HG03342 (cell line): ENCODE data around the gene EPX.

Experiments
- ATAC-seq: cut with Tn5 transposase; IDR thresholded peaks from one replicate; pipeline ENCODE4 v1.9.1; 2021; ENCODE audit warnings: mild to moderate bottlenecking, moderate library complexity; ENCODE audit not compliant: unreplicated experiment

The EPX gene

GRCh38 chr17:58184986-58185761, 7.4 kb upstream of the EPX start:
- no peak for ATAC-seq

DNA sequence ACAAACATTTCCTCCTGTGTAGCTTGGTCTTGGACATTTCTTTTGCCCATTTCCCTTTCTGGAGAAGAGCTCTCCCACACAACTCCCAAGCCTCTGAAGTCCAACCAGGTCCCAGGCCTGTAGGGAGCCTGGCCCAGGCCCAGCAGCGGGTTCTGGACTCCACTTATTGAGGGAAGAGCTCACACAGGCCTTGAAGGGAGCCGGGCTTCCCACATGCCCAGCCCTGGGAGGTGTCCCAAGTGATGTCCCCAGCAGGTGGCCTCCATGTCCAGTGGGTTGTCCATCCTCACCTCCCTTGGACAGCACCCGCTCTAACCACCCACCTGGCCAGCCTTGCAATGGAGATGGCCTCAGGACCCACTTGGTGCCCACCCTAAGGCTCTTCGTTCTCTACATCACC, 5.9 kb upstream of the EPX start:
- ATAC-seq: no peak

- ATAC-seq: no peak
These were observed 5.5 kb upstream of the EPX start for GRCh38 chr17:58187063-58187462.

GRCh38 chr17:58187675-58188074, 4.9 kb upstream of the EPX start:
- ATAC-seq: no peak

DNA sequence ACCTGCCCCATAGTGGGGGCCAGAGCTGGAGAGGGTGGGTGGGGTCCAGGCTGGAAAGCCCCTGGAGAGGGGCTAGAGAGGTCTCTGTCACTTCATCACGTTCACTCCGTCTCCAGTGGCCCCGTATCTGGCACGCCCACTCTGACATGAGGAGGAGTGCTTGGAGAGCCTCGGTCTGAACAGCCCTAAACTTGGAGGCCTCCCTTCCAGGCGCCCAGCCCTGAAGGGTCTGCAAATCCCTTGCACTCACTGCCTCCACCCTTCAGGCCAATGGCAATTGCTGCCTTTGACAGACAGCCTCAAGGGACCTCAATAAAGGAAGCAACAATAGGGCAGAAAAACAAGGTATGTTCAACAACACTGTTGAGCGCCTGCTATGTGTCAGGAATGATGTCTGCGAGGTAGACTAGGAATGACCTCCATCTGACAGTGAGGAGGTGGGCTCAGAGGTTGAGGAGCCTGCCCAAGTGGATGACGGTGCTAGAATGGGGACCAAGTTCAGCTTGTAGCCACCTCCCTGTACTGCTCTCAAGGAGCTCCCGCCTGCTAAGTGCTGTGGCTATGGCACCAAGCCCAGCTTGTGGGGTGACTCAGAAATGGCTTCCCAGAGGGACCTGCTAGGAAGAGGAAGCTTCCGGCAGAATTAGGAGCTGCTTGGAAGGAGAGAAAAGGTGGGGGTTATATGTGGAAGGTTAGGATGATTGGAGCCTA, 2.9 kb upstream of the EPX start:
- no peak for ATAC-seq

- ATAC-seq: no peak
These were observed 1.2 kb upstream of the EPX start for GRCh38 chr17:58191241-58191896.

DNA sequence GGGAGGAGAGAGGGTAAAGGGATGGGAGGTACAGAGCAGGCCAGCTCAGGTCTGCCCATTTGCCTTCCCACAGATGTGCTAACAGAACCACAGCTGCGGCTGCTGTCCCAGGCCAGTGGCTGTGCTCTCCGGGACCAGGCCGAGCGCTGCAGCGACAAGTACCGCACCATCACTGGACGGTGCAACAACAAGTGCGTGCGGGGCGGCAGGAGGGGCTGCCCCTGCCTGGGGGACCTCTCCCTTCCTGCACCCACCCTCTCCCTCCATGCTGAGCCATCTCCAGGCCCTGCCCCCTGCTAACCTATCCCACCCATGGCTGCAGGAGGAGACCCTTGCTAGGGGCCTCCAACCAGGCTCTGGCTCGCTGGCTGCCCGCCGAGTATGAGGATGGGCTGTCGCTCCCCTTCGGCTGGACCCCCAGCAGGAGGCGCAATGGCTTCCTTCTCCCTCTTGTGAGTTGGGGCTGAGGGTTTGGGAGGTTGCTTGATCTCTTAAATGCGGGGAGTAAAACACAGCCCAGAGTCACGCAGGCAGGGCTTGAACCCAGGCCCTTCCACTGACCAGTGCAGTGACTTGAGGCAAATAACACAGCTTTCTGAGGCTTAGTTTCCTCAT, 1.2 kb downstream of the EPX start:
- ATAC-seq: no peak

DNA sequence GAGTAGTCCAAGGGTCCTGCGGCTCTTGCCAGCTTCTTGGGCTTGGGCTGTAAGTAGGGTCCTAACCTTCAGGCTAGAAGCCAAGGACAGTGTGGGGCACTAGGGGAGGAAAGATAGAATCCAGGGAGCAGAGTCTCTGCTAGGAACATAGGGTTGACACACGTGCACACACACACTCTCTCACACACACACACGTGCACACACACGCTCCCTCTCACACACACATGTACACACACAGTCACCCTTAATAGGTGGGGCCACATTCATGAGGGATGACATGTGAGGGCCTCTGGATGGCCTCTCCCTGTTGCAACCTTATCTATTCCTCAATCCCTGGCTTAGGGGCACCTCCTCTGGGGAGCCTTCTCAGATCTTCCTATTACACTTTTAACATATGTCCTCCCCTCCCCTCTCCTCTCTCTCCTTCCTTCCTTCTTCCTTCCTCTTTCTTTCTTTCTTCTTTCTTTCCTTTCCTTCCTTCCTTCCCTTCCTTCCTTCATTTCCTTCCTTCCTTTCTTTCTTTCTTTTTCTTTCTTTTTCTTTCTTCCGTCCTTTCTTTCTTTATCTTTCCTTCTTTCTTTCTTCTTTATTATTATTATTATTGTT, 3.1 kb downstream of the EPX start:
- ATAC-seq: no peak

- ATAC-seq: no peak
These were observed 4.1 kb downstream of the EPX start for GRCh38 chr17:58196610-58197009.

- ATAC-seq: no peak
These were observed 7.6 kb downstream of the EPX start for GRCh38 chr17:58200024-58200633.

DNA sequence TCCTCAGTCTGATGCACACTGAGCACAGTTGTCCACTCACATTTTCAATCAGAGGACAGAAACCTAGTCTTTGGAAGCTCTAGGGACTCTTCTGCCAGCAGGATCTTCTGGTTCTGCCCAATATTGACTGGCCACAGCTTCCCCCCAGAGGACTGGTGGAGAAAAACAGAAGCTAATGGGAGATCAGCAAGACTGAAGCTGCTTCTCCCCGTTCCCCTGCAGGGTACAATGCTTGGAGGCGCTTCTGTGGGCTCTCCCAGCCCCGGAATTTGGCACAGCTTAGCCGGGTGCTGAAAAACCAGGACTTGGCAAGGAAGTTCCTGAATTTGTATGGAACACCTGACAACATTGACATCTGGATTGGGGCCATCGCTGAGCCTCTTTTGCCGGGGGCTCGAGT, 10.3 kb downstream of the EPX start:
- ATAC-seq: no peak

DNA sequence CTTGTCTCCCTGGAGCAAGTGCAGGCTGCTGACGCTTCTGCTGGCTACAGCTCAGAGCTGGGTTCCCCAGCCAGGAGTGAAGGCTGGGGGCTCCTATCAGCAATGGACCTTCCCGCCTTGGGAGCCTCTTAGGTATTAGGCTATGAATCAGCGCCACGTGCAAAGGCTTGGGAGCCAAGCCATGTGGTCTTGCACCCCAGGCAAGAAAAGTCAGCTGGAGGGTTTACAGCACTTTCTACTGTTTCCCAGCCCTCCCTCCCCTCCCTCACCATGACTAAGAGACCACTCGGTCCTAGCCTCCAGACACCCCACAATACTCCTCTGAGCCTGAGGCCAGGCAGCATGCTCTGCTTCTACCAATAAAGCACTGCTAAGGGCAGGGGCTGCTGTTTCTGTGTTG, 12.3 kb downstream of the EPX start:
- ATAC-seq: no peak

DNA sequence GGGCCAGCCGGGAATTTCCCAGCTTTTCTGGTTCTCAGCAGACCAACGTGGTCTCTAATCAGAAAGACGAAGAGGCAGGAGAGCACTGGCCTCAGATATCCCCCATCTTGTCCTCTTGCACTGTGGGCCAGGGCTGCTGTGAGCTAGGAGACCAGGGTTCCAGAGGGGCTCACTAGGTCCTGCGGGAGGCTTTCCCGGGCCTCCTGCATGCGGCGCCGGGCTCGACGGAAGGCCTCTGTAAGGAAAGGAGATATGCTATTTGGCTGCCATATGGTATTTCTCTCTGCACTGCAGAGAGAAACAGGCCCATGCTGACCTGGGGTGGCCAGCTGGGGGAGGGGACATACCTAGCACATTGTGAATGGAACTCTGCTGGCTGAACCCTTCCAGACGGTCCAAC, 13.4 kb downstream of the EPX start:
- ATAC-seq: no peak

DNA sequence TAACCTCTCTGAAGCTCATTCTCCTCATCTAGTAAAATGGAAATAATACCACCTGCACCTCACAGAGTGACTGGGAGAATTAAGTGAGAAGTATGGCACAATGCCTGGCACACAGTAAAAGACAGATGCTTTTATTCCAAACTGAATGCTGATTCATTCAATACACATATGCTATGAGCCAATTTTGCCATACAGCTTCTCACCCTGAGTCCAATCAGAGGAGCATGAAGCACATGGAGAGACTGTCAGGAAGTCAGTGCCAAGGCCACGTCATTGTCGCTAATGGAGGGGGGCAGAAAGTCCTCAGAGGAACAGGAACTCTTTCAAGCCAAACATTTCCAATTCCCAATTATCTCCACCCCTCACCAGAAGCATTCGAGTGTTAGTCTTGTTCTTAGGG, 14.9 kb downstream of the EPX start:
- no peak for ATAC-seq

DNA sequence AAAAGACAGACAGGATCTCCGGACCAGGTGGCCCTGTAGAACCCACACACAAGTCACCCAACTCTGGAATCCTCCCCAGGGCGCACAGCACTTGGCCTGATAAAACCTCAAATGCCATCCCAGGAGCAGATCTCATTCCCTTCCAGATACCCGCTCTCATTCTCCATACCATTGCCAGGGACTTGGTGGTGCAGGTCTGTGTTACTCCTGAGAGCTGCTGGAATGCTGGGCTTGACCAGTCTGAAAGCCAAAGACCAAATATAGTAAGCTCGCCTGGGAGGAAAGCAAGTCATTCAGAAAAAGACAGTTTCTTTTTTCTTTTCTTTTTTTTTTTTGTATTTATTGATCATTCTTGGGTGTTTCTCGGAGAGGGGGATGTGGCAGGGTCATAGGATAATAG, 15.8 kb downstream of the EPX start:
- no peak for ATAC-seq

- no peak for ATAC-seq
These were observed 18.4 kb downstream of the EPX start for GRCh38 chr17:58210922-58211321.

- no peak for ATAC-seq
These were observed 23.2 kb downstream of the EPX start for GRCh38 chr17:58215685-58216084.

DNA sequence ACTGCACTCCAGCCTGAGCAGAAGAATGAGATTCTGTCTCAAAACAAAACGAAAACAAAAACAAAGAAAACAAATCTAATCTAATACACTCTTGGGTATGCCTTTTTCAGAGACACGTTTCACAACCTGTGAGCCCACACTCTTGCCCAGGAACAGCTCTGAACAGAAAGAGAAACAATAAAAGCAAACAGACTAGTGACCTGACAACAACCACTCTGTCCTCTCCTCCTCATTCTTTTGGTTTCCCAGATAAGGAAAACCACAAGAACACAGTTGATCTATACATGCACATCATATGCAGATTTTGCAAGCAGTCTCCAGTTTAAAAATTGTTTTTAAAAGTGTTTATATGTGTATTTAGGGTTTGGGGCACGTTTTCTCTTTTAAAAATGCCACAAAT, 25.2 kb downstream of the EPX start:
- no peak for ATAC-seq

DNA sequence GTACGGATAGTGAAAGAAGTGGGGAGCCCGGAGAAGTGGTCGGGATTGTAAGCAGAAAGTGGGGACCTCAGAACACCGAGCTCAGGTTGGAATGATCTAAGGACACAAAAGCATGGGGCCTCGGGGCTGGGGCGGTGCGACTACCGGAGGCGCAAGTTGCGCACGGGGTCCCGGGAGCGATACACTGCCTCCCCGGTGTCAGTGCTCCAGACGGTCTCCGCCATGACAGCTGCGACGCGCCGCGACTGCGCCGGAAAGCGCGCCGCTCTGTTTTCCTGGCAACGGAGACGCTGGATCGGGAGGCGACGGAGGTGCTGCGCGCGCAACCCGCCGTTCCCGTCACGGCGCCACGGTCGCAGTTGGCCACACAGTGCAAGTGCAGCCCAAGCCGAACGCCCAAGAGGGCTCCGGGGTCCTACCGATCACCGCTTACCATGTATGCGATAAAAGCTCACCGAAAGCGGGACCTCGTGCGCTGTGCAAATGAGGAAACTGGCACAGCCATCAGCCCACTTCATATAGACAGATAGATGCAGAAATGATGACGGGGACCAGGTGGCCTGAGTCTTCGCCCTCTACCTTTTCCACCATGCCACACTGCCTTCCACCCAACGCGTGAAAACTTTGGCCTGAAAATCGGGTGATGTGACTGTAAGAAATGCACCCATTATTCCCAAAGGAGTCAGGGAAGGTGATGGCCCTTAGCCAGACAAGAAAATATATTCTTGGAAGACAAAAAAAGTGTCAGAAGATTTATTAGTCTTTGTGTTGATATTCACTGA, 26.7 kb downstream of the EPX start, which contains the start of gene MKS1:
Gene MKS1 (minus strand): TSS at position 249 of the 782 bp plus-strand sequence. CDS start 25 bp downstream, at position 224.
- peak; percentile 91 for ATAC-seq

GRCh38 chr17:58219789-58220183, 27.3 kb downstream of the EPX start:
- ATAC-seq: no peak
